Prostate gland (tissue), 2 donors: ENCODE measurements around the gene PCDHB8.
A peak's percentile ranks its signal among the peaks of the same experiment; 100 is the strongest.

Experiments used
- POLR2A ChIP-seq: fragments of 450-650 bp; IDR thresholded peaks from one replicate; pipeline ENCODE4 v1.6.1; 2016; ENCODE audit warnings: antibody characterized with exemption, mild to moderate bottlenecking
- POLR2AphosphoS5 ChIP-seq: sonication (generic); formaldehyde crosslinking; IDR thresholded peaks from one replicate; pipeline ENCODE4 v1.6.1; 2017; ENCODE audit warnings: antibody characterized with exemption
- TF ChIP-seq, protein P1 (sequence below), 4 experiments: fragments of 200-600 bp in 2 of 4; fragments of 450-650 bp in 2 of 4; sonication (generic) in 2 of 4; IDR thresholded peaks; 1 replicate in 3 of 4; 2 replicates in 1 of 4; pipeline ENCODE4 v1.5.1; 2016 to 2019; ENCODE audit warnings: antibody characterized with exemption in 4 of 4, mild to moderate bottlenecking in 2 of 4, moderate library complexity in 2 of 4

DNA sequence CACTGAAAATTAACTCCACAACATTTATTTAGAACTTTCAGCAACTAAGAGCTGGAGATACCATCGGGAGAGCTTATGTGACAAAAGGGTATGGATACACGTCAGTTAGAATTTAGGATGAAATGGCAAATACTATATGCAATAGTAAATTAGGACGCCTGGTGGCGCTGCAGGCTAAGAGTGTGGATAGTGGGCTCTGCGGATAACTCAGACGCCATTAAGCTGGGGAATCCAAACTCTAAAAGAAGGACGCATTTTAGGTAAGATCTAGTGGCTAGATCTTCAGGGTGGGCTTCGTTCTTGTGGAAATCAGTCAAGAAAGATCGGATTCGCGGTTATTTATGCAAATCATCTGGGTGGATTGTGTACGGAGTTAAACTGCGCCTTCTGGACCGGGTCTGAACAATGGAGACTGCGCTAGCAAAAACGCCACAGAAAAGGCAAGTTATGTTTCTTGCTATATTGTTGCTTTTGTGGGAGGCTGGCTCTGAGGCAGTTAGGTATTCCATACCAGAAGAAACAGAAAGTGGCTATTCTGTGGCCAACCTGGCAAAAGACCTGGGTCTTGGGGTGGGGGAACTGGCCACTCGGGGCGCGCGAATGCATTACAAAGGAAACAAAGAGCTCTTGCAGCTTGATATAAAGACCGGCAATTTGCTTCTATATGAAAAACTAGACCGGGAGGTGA lies 42.4 kb upstream of the PCDHB8 start, which contains the start of gene PCDHB5:
- no peak for TF ChIP-seq POLR2A
- TF ChIP-seq, protein P1, sequence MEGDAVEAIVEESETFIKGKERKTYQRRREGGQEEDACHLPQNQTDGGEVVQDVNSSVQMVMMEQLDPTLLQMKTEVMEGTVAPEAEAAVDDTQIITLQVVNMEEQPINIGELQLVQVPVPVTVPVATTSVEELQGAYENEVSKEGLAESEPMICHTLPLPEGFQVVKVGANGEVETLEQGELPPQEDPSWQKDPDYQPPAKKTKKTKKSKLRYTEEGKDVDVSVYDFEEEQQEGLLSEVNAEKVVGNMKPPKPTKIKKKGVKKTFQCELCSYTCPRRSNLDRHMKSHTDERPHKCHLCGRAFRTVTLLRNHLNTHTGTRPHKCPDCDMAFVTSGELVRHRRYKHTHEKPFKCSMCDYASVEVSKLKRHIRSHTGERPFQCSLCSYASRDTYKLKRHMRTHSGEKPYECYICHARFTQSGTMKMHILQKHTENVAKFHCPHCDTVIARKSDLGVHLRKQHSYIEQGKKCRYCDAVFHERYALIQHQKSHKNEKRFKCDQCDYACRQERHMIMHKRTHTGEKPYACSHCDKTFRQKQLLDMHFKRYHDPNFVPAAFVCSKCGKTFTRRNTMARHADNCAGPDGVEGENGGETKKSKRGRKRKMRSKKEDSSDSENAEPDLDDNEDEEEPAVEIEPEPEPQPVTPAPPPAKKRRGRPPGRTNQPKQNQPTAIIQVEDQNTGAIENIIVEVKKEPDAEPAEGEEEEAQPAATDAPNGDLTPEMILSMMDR (IDR thresholded peaks at IDR 0.05), result peak in 2 of 4 experiments; percentile 18 to 26
- no peak for TF ChIP-seq POLR2AphosphoS5
